EL (cell line): ENCODE results near the gene TM9SF4.

Source experiments
- DNase-seq: peaks from one replicate; pipeline ENCODE4 v3.0.0-alpha.2; 2016

Gene TM9SF4

GRCh38 chr20:32213870-32214269 lies 104.4 kb downstream of the TM9SF4 start:
- no peak for DNase-seq

- no peak for DNase-seq
These were observed 105.6 kb downstream of the TM9SF4 start for GRCh38 chr20:32215147-32215546.

DNA sequence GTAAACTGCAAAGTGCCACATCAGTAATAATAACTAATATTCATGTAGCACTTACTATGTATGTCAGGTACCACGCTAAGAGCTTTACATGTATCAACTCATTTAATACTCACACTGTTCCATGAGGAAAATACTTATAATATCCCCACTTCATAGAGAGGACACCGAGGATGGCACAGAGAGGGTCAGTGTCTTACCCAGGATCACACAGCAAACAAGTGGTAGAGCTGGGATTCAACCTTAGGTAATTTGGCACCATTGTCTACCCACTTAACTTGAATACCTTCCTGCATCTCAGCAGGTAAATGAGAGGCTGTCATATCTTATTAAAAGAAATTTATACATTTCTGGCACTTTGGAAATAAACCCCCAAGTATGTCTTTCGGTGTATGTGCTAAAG lies 106.2 kb downstream of the TM9SF4 start:
- no peak for DNase-seq

DNA sequence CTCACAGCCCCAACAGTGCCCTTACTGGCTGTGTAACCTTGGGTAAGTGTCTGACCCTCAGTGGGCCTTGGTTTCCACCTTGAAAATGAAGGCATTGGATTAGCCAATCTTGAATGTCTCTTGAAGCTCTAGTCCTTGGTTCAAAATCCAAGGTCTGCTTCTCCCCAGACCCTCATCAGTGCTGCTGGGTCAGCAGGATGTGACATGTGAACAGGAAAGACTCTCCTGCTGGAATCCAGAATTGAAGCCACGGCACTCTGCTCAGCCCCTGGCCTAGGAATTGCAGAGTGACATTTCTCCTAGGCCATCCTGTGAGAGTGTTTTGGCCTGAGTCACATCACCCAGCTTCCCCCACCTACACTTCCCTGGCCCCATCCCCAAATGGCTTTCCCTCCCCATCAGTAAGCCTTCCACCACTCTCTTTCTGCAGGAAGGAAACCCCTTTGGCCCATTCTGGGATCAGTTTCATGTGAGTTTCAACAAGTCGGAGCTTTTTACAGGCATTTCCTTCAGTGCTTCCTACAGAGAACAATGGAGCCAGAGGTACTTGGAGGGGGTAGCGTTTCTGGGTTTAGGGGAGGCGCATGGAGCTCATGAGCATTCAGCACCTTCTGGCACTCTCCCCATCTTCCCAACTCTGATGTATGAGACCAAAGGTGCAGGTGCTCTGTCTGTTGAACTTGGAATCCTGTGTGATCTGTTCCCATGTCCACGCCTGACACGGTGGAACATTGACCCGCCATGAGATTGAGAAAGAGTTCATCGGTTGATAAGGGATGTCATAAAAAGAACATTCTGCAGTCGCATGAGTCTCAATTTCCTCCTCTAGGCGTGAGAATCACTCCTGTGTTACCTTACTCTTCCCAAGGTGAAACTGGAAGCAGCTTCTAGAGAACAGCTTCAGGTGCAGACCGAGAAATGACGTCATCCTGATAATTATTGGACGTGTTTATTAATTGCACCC lies 106.9 kb downstream of the TM9SF4 start:
- no peak for DNase-seq
